ENCODE measurements around the gene TNFRSF1A. TPM values are rescaled to one million over a fixed set of nuclear protein-coding genes. Genes with fewer than 3 reads are reported as not detected.
A peak's percentile ranks its signal among the peaks of the same experiment; 100 is the strongest.

The TNFRSF1A gene
- total RNA-seq, 4 donors from 2014 or later = 229 to 317 (median 258) TPM

GRCh38 chr12:6376870-6377666, 35.2 kb upstream of the TNFRSF1A start:
- H3K36me3 ChIP-seq = no peaks in the 10 kb centered on the region
- H3K9me3 ChIP-seq = no peaks in the 10 kb centered on the region
- H3K4me1 ChIP-seq = peaks cover 34 to 69% (median 42%) of the 10 kb centered on the region in 4 donors
- peak overlapping the region; percentile 87 to 93 (median 89) for H3K27ac ChIP-seq
- DNase-seq = peak; percentile 24
- 55 to 64% methylated on average over 4 to 10 of the region's 10 CpGs for WGBS, 2 donors (ENCODE audit: low coverage in 1 of 2)
- intact Hi-C loops (cut with DNase I; ENCODE audit: low total_unique reads) (no loop called here), in situ Hi-C loops (cut with MboI; ENCODE audit: low pct_ligation_motif_present in 1 of 4, low pct_unique_long_range_greater_than_20kb in 1 of 4, low sequenced_read_pairs in 3 of 4) (no loop called here)
- TF ChIP-seq POLR2A (IDR thresholded peaks at IDR 0.05) (no peak), CTCF (IDR thresholded peaks at IDR 0.05) (no peak), EP300 (IDR thresholded peaks at IDR 0.05; ENCODE audit: low read depth) (no peak), POLR2AphosphoS5 (IDR thresholded peaks at IDR 0.05) (no peak)
- H3K4me3 ChIP-seq = peak overlapping the region in 1 of 4 donors; percentile 8
- H3K27me3 ChIP-seq = no peaks in the 10 kb centered on the region

- Histone ChIP-seq H3K4me1 (peaks cover 39 to 75% (median 47%) of the 10 kb centered on the region in 4 donors), H3K27ac (peak overlapping the region; percentile 87 to 93 (median 89)), H3K9me3 (no peaks in the 10 kb centered on the region), H3K4me3 (peak overlapping the region in 2 of 4 donors; percentile 9 to 49), H3K36me3 (no peaks in the 10 kb centered on the region), H3K27me3 (no peaks in the 10 kb centered on the region)
- TF ChIP-seq CTCF (IDR thresholded peaks at IDR 0.05) = peak; percentile 40 to 67 (median 52)
- TF ChIP-seq EP300 (IDR thresholded peaks at IDR 0.05; ENCODE audit: low read depth) = peak; percentile 89
- peak; percentile 51 for TF ChIP-seq POLR2A (IDR thresholded peaks at IDR 0.05)
- TF ChIP-seq POLR2AphosphoS5 (IDR thresholded peaks at IDR 0.05) = peak; percentile 33 to 73 (median 66)
- peak; percentile 75 for DNase-seq
- intact Hi-C loops (cut with DNase I; ENCODE audit: low total_unique reads) = no loop called here
- 30 to 34% methylated on average over 14 to 19 of the region's 19 CpGs for WGBS, 2 donors (ENCODE audit: low coverage in 1 of 2)
- in situ Hi-C loops (cut with MboI; ENCODE audit: low pct_ligation_motif_present in 1 of 4, low pct_unique_long_range_greater_than_20kb in 1 of 4, low sequenced_read_pairs in 3 of 4) = no loop called here
Measured at GRCh38 chr12:6376079-6376869, 34.4 kb upstream of the TNFRSF1A start.

- no peaks in the 10 kb centered on the region for H3K36me3 ChIP-seq
- TF ChIP-seq CTCF (IDR thresholded peaks at IDR 0.05) (no peak), POLR2A (IDR thresholded peaks at IDR 0.05) (peak; percentile 98), EP300 (IDR thresholded peaks at IDR 0.05; ENCODE audit: low read depth) (no peak), POLR2AphosphoS5 (IDR thresholded peaks at IDR 0.05) (peak; percentile 72 to 95 (median 95))
- H3K4me1 ChIP-seq = peaks cover 39 to 75% (median 53%) of the 10 kb centered on the region in 4 donors
- H3K27me3 ChIP-seq = no peaks in the 10 kb centered on the region
- in situ Hi-C loops (cut with MboI; ENCODE audit: low pct_ligation_motif_present in 1 of 4, low pct_unique_long_range_greater_than_20kb in 1 of 4, low sequenced_read_pairs in 3 of 4) (no loop called here), intact Hi-C loops (cut with DNase I; ENCODE audit: low total_unique reads) (no loop called here)
- H3K27ac ChIP-seq = peak within 1 kb of the TSS; percentile 87 to 93 (median 89)
- H3K9me3 ChIP-seq = no peaks in the 10 kb centered on the region
- peak within 1 kb of the TSS; percentile 3 to 49 (median 36) for H3K4me3 ChIP-seq
- DNase-seq = peak; percentile 86
- WGBS, 2 donors (ENCODE audit: low coverage in 1 of 2) = 42 to 56% methylated on average over 6 to 15 of the region's 15 CpGs
Measured at GRCh38 chr12:6375269-6376078, 33.6 kb upstream of the TNFRSF1A start, which contains the start of gene SCNN1A. TSS of gene SCNN1A (minus strand) at chr12:6375563. CDS start at chr12:6374783, 780 bp downstream.

Data from transverse colon (tissue), 4 donors.